GM15510 (cell line): ENCODE measurements around the gene PACRG.

Experiments
- POLR2A ChIP-seq: IDR thresholded peaks from 3 replicates; pipeline ENCODE4 v1.6.1; 2011; ENCODE audit warnings: borderline replicate concordance; ENCODE audit not compliant: insufficient read length; ENCODE audit errors: extremely low read depth

The PACRG gene

GRCh38 chr6:163302747-163303146 lies 575.0 kb downstream of the PACRG start:
- no peak for TF ChIP-seq POLR2A

GRCh38 chr6:163306000-163306399 lies 578.2 kb downstream of the PACRG start:
- TF ChIP-seq POLR2A = no peak

- TF ChIP-seq POLR2A = no peak
These were observed 581.1 kb downstream of the PACRG start for GRCh38 chr6:163308629-163309440.

- no peak for TF ChIP-seq POLR2A
These were observed 581.8 kb downstream of the PACRG start for GRCh38 chr6:163309491-163310026.

GRCh38 chr6:163310096-163310972 lies 582.6 kb downstream of the PACRG start:
- TF ChIP-seq POLR2A = no peak

- TF ChIP-seq POLR2A = no peak
These were observed 583.2 kb downstream of the PACRG start for GRCh38 chr6:163310973-163311383.

GRCh38 chr6:163311830-163312229 lies 584.1 kb downstream of the PACRG start:
- no peak for TF ChIP-seq POLR2A

- TF ChIP-seq POLR2A = no peak
These were observed 585.8 kb downstream of the PACRG start for GRCh38 chr6:163313566-163313965.

- TF ChIP-seq POLR2A = no peak
These were observed 586.2 kb downstream of the PACRG start for GRCh38 chr6:163313981-163314380.

GRCh38 chr6:163314791-163315470 lies 587.2 kb downstream of the PACRG start:
- no peak for TF ChIP-seq POLR2A

GRCh38 chr6:163318071-163318786 lies 590.5 kb downstream of the PACRG start:
- TF ChIP-seq POLR2A = no peak

GRCh38 chr6:163319609-163320366 lies 592.0 kb downstream of the PACRG start:
- no peak for TF ChIP-seq POLR2A

GRCh38 chr6:163320402-163320801 lies 592.6 kb downstream of the PACRG start:
- TF ChIP-seq POLR2A = no peak

GRCh38 chr6:163320804-163321203 lies 593.0 kb downstream of the PACRG start:
- no peak for TF ChIP-seq POLR2A

- TF ChIP-seq POLR2A = no peak
These were observed 593.9 kb downstream of the PACRG start for GRCh38 chr6:163321717-163322116.
